ENCODE results near the gene EIF4A2.
"Not testable (repeated sequence)": the region's sequence is repeated elsewhere in the genome, so short reads cannot be mapped to it uniquely, and the experiment has no call there.

EIF4A2 gene

GRCh38 chr3:186822388-186822759, 39.0 kb downstream of the EIF4A2 start:
- not testable (repeated sequence) for DNase-seq

- DNase-seq, result no peak
Observed at GRCh38 chr3:186823386-186823785, 40.0 kb downstream of the EIF4A2 start.

- DNase-seq, result no peak
Observed at GRCh38 chr3:186824430-186825139, 41.2 kb downstream of the EIF4A2 start.

GRCh38 chr3:186825294-186825821, 42.0 kb downstream of the EIF4A2 start:
- no peak for DNase-seq

GRCh38 chr3:186825872-186826409, 42.6 kb downstream of the EIF4A2 start:
- DNase-seq, result no peak

GRCh38 chr3:186826410-186826975, 43.1 kb downstream of the EIF4A2 start:
- no peak for DNase-seq

- DNase-seq, result peak; percentile 78
Observed at GRCh38 chr3:186826976-186827857, 43.8 kb downstream of the EIF4A2 start.

GRCh38 chr3:186828340-186828739, 45.0 kb downstream of the EIF4A2 start:
- no peak for DNase-seq

GRCh38 chr3:186831798-186832197, 48.4 kb downstream of the EIF4A2 start:
- DNase-seq, result no peak

- DNase-seq, result no peak
Observed at GRCh38 chr3:186832276-186832675, 48.9 kb downstream of the EIF4A2 start.

Measured in NCI-H1092 (cell line).